ENCODE measurements around the gene ITPR3.

ITPR3 gene

GRCh38 chr6:33677689-33678088 is 56.6 kb downstream of the ITPR3 start:
- H3K4me3 ChIP-seq (replicated peaks; ENCODE audit: low read depth, low read length), result no peak overlapping the region
- H3K36me3 ChIP-seq (ENCODE audit: control insufficient read depth, insufficient read depth, low read length), result peaks cover 39% of the 10 kb centered on the region
- H3K27me3 ChIP-seq (replicated peaks; ENCODE audit: control insufficient read depth, insufficient read depth, low read length), result no peaks in the 10 kb centered on the region
- DNase-seq (ENCODE audit: extremely low read depth, insufficient read length), result no peak
- TF ChIP-seq CTCF (IDR thresholded peaks at IDR 0.05; ENCODE audit: insufficient read depth, low read length, poor library complexity, severe bottlenecking), result no peak

- no peak for TF ChIP-seq CTCF (IDR thresholded peaks at IDR 0.05; ENCODE audit: insufficient read depth, low read length, poor library complexity, severe bottlenecking)
- no peak overlapping the region for H3K4me3 ChIP-seq (replicated peaks; ENCODE audit: low read depth, low read length)
- DNase-seq (ENCODE audit: extremely low read depth, insufficient read length), result no peak
- H3K27me3 ChIP-seq (replicated peaks; ENCODE audit: control insufficient read depth, insufficient read depth, low read length), result no peaks in the 10 kb centered on the region
- H3K36me3 ChIP-seq (ENCODE audit: control insufficient read depth, insufficient read depth, low read length), result peaks cover 37% of the 10 kb centered on the region
These were observed 57.3 kb downstream of the ITPR3 start for GRCh38 chr6:33678233-33678931.

- Histone ChIP-seq H3K36me3 (ENCODE audit: control insufficient read depth, insufficient read depth, low read length) (peaks cover 30% of the 10 kb centered on the region), H3K27me3 (replicated peaks; ENCODE audit: control insufficient read depth, insufficient read depth, low read length) (no peaks in the 10 kb centered on the region), H3K4me3 (replicated peaks; ENCODE audit: low read depth, low read length) (no peak overlapping the region)
- DNase-seq (ENCODE audit: extremely low read depth, insufficient read length), result no peak
- no peak for TF ChIP-seq CTCF (IDR thresholded peaks at IDR 0.05; ENCODE audit: insufficient read depth, low read length, poor library complexity, severe bottlenecking)
These were observed 57.9 kb downstream of the ITPR3 start for GRCh38 chr6:33678932-33679490.

- no peak for DNase-seq (ENCODE audit: extremely low read depth, insufficient read length)
- no peak for TF ChIP-seq CTCF (IDR thresholded peaks at IDR 0.05; ENCODE audit: insufficient read depth, low read length, poor library complexity, severe bottlenecking)
- Histone ChIP-seq H3K4me3 (replicated peaks; ENCODE audit: low read depth, low read length) (no peak overlapping the region), H3K36me3 (ENCODE audit: control insufficient read depth, insufficient read depth, low read length) (peaks cover 32% of the 10 kb centered on the region), H3K27me3 (replicated peaks; ENCODE audit: control insufficient read depth, insufficient read depth, low read length) (no peaks in the 10 kb centered on the region)
These were observed 58.6 kb downstream of the ITPR3 start for GRCh38 chr6:33679761-33680160.

GRCh38 chr6:33682341-33682740 is 61.2 kb downstream of the ITPR3 start:
- Histone ChIP-seq H3K27me3 (replicated peaks; ENCODE audit: control insufficient read depth, insufficient read depth, low read length) (no peaks in the 10 kb centered on the region), H3K36me3 (ENCODE audit: control insufficient read depth, insufficient read depth, low read length) (peaks cover 39% of the 10 kb centered on the region), H3K4me3 (replicated peaks; ENCODE audit: low read depth, low read length) (no peak overlapping the region)
- no peak for TF ChIP-seq CTCF (IDR thresholded peaks at IDR 0.05; ENCODE audit: insufficient read depth, low read length, poor library complexity, severe bottlenecking)
- DNase-seq (ENCODE audit: extremely low read depth, insufficient read length), result no peak

Measured in GM06990 (cell line).